Measurements from ENCODE around the gene CGB5. TPM values are rescaled to one million over a fixed set of nuclear protein-coding genes. Genes with fewer than 3 reads are reported as not detected.

Gene CGB5
- total RNA-seq, 1 experiment from 2014 or later: not detected

DNA sequence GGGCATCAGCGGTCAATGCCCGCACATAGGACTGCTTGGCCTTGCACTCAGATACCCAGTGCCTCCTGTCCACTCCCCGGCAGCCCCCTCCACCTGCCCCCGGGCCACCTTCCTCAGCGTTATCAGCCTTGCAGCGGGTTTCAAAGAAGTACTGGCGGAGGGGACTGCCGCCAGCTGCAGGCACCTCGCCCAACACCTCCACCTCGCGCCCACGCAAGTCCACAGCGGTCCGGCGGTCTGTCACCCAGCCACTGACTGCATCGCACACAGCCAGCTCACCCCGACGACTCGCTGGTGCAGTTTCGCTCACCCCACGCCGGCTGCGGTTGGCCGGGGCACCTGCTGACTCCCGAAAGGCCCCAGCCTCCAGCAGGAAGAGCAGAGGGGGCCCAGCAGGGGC is 17.8 kb downstream of the CGB5 start:
- no peaks in the 10 kb centered on the region for H3K79me2 ChIP-seq (ENCODE audit: low read length)
- no peaks in the 10 kb centered on the region for H4K20me1 ChIP-seq (ENCODE audit: low read length)
- intact Hi-C loops (cut with micrococcal nuclease): no loop called here
- no peak for DNase-seq
- no peak overlapping the region for H3K4me3 ChIP-seq (ENCODE audit: low read length)
- no peak overlapping the region for H2AFZ ChIP-seq (ENCODE audit: low read length)
- H3K4me2 ChIP-seq (ENCODE audit: low read length): no peak overlapping the region
- no peak for TF ChIP-seq EZH2 (IDR thresholded peaks at IDR 0.05; ENCODE audit: low read length, unreplicated experiment)
- TF ChIP-seq EZH2phosphoT487 (IDR thresholded peaks at IDR 0.05; ENCODE audit: borderline replicate concordance, low read length): no peak
- TF ChIP-seq, protein P1, sequence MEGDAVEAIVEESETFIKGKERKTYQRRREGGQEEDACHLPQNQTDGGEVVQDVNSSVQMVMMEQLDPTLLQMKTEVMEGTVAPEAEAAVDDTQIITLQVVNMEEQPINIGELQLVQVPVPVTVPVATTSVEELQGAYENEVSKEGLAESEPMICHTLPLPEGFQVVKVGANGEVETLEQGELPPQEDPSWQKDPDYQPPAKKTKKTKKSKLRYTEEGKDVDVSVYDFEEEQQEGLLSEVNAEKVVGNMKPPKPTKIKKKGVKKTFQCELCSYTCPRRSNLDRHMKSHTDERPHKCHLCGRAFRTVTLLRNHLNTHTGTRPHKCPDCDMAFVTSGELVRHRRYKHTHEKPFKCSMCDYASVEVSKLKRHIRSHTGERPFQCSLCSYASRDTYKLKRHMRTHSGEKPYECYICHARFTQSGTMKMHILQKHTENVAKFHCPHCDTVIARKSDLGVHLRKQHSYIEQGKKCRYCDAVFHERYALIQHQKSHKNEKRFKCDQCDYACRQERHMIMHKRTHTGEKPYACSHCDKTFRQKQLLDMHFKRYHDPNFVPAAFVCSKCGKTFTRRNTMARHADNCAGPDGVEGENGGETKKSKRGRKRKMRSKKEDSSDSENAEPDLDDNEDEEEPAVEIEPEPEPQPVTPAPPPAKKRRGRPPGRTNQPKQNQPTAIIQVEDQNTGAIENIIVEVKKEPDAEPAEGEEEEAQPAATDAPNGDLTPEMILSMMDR (conservative IDR thresholded peaks at IDR 0.05; ENCODE audit: low read depth, low read length): no peak
- H3K9me2 ChIP-seq (replicated peaks; ENCODE audit: low read length): no peaks in the 10 kb centered on the region
- no peaks in the 10 kb centered on the region for H3K36me3 ChIP-seq (ENCODE audit: low read depth, low read length)
- no peak for ATAC-seq
- H3K9ac ChIP-seq (ENCODE audit: low read length): no peak overlapping the region
- peaks cover 4% of the 10 kb centered on the region; the same call in 1 of the 2 replicates for H3K4me1 ChIP-seq (ENCODE audit: insufficient read depth, low read length)
- H3K27ac ChIP-seq (ENCODE audit: low read length): no peak overlapping the region
- no peaks in the 10 kb centered on the region for H3K27me3 ChIP-seq (ENCODE audit: low read length)
- no peaks in the 10 kb centered on the region for H3F3A ChIP-seq (ENCODE audit: low read length, unreplicated experiment)
- ChIA-PET CTCF (no interaction called here), POLR2A (ENCODE audit: unreplicated experiment) (no interaction called here)
- BruUV-seq (replicated peaks): no TSS peak
- H3K9me3 ChIP-seq (ENCODE audit: low read length): no peaks in the 10 kb centered on the region

DNA sequence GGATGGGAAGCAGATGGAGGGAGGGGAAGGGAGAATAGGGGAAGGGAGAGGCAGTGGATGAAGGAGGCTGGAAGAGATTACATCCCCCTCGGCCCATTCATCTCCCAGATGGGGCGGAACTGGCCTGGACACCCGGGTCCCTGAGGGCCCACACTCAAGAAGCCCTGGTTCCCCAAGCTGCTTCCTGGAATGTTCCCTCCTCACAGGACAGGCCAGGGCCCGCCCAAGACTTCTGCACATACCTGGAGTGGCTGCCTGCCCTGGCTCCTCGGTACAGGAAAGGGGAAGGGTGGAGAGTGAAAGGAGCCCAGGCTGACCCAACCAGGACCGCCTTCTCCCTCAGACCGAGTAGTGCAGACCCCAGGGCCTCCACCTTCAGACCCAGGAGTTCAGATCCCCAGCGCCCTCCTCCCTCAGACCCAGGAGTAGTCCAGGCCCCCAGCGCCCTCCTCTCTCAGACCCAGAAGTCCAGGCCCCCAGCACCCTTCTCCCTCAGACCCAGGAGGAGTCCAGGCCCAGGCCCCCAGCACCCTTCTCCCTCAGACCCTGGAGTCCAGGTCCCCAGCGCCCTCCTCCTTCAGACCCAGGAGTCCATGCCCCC is 20.5 kb downstream of the CGB5 start:
- ChIA-PET POLR2A (ENCODE audit: unreplicated experiment) (no interaction called here), CTCF (no interaction called here)
- Histone ChIP-seq H3K9me3 (ENCODE audit: low read length) (no peaks in the 10 kb centered on the region), H3K36me3 (ENCODE audit: low read depth, low read length) (no peaks in the 10 kb centered on the region), H3K27ac (ENCODE audit: low read length) (no peak overlapping the region), H4K20me1 (ENCODE audit: low read length) (no peaks in the 10 kb centered on the region), H3K4me2 (ENCODE audit: low read length) (peak overlapping the region; percentile 54; the same call in 1 of the 2 replicates), H3K9ac (ENCODE audit: low read length) (no peak overlapping the region), H3F3A (ENCODE audit: low read length, unreplicated experiment) (no peaks in the 10 kb centered on the region), H3K79me2 (ENCODE audit: low read length) (no peaks in the 10 kb centered on the region), H3K4me1 (ENCODE audit: insufficient read depth, low read length) (no peaks in the 10 kb centered on the region), H2AFZ (ENCODE audit: low read length) (no peak overlapping the region), H3K9me2 (replicated peaks; ENCODE audit: low read length) (no peaks in the 10 kb centered on the region), H3K27me3 (ENCODE audit: low read length) (no peaks in the 10 kb centered on the region), H3K4me3 (ENCODE audit: low read length) (peak overlapping the region; percentile 37; the same call in 1 of the 2 replicates)
- no peak for DNase-seq
- BruUV-seq (replicated peaks): no TSS peak
- ATAC-seq: no peak
- TF ChIP-seq EZH2phosphoT487 (IDR thresholded peaks at IDR 0.05; ENCODE audit: borderline replicate concordance, low read length) (no peak), EZH2 (IDR thresholded peaks at IDR 0.05; ENCODE audit: low read length, unreplicated experiment) (no peak)
- TF ChIP-seq, protein P1 (conservative IDR thresholded peaks at IDR 0.05; ENCODE audit: low read depth, low read length): no peak
- intact Hi-C loops (cut with micrococcal nuclease): no loop called here

DNA sequence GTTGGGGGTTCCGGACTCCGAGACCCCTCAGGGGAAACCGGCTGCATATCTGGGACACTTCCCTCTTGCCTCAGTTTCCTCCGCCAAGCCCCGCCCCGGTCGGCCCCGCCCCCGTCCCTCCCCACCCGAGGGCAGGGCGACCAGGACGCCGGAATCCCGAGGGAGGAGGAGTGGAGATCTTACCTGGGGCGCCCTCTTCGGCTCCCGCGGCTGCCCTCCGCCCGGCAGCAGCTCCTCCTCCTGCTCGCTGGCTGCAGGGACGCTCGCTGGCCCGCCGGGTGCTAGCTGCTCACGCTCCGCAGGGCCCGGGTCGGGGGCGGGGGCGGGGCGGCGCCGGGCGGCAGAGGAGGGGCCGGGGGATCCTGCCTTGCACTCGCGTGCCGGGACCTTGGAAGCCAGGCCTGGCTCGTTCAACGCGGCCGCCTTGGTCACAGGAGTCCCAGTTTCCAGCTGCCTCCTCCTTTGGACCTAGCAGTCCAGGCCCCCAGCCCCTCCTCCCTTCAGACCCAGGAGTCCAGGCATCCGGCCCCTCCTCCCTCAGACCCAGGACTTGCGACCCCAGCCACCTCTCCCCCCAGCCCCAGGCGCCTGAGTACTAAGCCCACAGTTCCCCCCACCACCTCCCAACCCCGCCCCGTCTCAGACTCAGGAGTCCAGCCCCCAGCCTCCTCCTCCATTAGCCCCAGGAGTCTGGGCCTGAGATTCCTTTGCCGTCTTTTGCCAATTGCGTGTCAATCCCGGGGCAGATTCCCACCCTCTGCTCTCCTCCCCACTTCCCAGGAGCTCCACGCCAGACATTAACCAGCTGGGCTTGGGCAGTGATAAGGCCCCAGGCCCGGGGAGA is 21.3 kb downstream of the CGB5 start, which contains the start of gene NTF4:
Gene NTF4 (minus strand): TSS at position 51 of the 844 bp plus-strand sequence. CDS start 2,821 bp downstream, outside the sequence.
- TF ChIP-seq EZH2phosphoT487 (IDR thresholded peaks at IDR 0.05; ENCODE audit: borderline replicate concordance, low read length) (no peak), EZH2 (IDR thresholded peaks at IDR 0.05; ENCODE audit: low read length, unreplicated experiment) (no peak)
- TF ChIP-seq, protein P1 (conservative IDR thresholded peaks at IDR 0.05; ENCODE audit: low read depth, low read length): no peak
- Histone ChIP-seq H3F3A (ENCODE audit: low read length, unreplicated experiment) (no peaks in the 10 kb centered on the region), H3K9me2 (replicated peaks; ENCODE audit: low read length) (no peaks in the 10 kb centered on the region), H3K4me1 (ENCODE audit: insufficient read depth, low read length) (no peaks in the 10 kb centered on the region), H3K79me2 (ENCODE audit: low read length) (no peaks in the 10 kb centered on the region), H3K4me3 (ENCODE audit: low read length) (peak within 1 kb of the TSS; percentile 37; the same call in 1 of the 2 replicates), H3K9me3 (ENCODE audit: low read length) (no peaks in the 10 kb centered on the region), H3K4me2 (ENCODE audit: low read length) (peak within 1 kb of the TSS; percentile 54), H2AFZ (ENCODE audit: low read length) (no peak within 1 kb of the TSS), H3K27ac (ENCODE audit: low read length) (no peak within 1 kb of the TSS), H3K36me3 (ENCODE audit: low read depth, low read length) (no peaks in the 10 kb centered on the region), H4K20me1 (ENCODE audit: low read length) (no peaks in the 10 kb centered on the region), H3K27me3 (ENCODE audit: low read length) (no peaks in the 10 kb centered on the region), H3K9ac (ENCODE audit: low read length) (no peak within 1 kb of the TSS)
- DNase-seq (peak; percentile 23), ATAC-seq (peak; percentile 84)
- CTCF ChIA-PET: no interaction called here
- intact Hi-C loops (cut with micrococcal nuclease): no loop called here
- POLR2A ChIA-PET (ENCODE audit: unreplicated experiment): no interaction called here
- no TSS peak for BruUV-seq (replicated peaks)

Data from PC-3 (cell line).